Pancreas (tissue), 10 donors: ENCODE data around the gene OTULINL. TPM values are rescaled to one million over a fixed set of nuclear protein-coding genes. Genes with fewer than 3 reads are reported as not detected.
"Not testable (repeated sequence)": the region's sequence is repeated elsewhere in the genome, so short reads cannot be mapped to it uniquely, and the experiment has no call there.

ENCODE experiments used
- ATAC-seq, 4 donors: fragments of 200-7000 bp; cut with Tn5 transposase; one replicate each; pipeline versions ENCODE4 v1.8.0 to v1.9.1; 2020; ENCODE audit warnings: mild to moderate bottlenecking in 4 of 4, moderate library complexity in 4 of 4
- DNase-seq, 6 donors: peaks; one replicate each; pipeline ENCODE4 v3.0.0-alpha.2; 2020
- FAIRE-seq: peaks from 2 replicates; lab custom pipeline; 2012; peaks lifted over from hg19 to GRCh38; lab: Jason Lieb, UNC
- H3K27ac ChIP-seq, 4 donors: fragments of 200-600 bp; sonication (generic); 1 replicate in 3 of 4; 2 replicates in 1 of 4; pipeline versions ENCODE4 v1.5.0 to v1.8.0; 2020
- H3K27me3 ChIP-seq, 4 donors: fragments of 200-600 bp; one replicate each; pipeline ENCODE4 v1.8.0; 2021
- H3K36me3 ChIP-seq, 3 donors: fragments of 200-600 bp; sonication (generic) in 1 of 3; one replicate each; pipeline versions ENCODE4 v1.5.0 to v1.8.0; 2020 to 2021
- H3K4me1 ChIP-seq, 3 donors: fragments of 200-600 bp; one replicate each; pipeline ENCODE4 v1.8.0; 2021
- H3K4me3 ChIP-seq, 4 donors: fragments of 200-600 bp; sonication (generic) in 2 of 4; one replicate each; pipeline versions ENCODE4 v1.5.0 to v1.8.0; 2020 to 2021
- H3K9me3 ChIP-seq, 4 donors: fragments of 200-600 bp; one replicate each; pipeline ENCODE4 v1.8.0; 2021
- CTCF ChIP-seq, 4 donors: fragments of 200-600 bp; sonication (generic) in 3 of 4; IDR thresholded peaks; one replicate each; pipeline versions ENCODE4 v1.5.0 to v1.8.0; 2021; ENCODE audit warnings: antibody characterized with exemption in 4 of 4
- WGBS, 2 donors: extraction: QIAGEN DNeasy Blood & Tissue Kit; methylation state at CpG; one replicate each; pipeline ENCODE4 v1.1.7; 2013; 5-methylcytosine and 5-hydroxymethylcytosine counted together
- intact Hi-C, 3 donors: fragments of 100-400 bp; cut with DNase I; formaldehyde crosslinking; loops; one replicate each; pipeline versions ENCODE4 v1.11.1 to v1.14.2; 2022
- polyA plus RNA-seq, 2 donors: library from polyadenylated mRNA; stranded (reverse); fragments of 200-250 nt; gene quantifications; one replicate each; pipeline ENCODE4 v1.2.3, GENCODE V29; 2013
- total RNA-seq, 6 donors: library from RNA; stranded (reverse); fragmentation: NEBNext Ultra II Directional in 4 of 6; extraction: Animal tissue kit (Norgen Biotek cat#: 25700) in 4 of 6; gene quantifications; one replicate each; pipeline versions ENCODE4 v1.2.1 to v1.2.4, GENCODE V29; 2021 to 2023
- donor health status: healthy with polysubstance abuse.
- donor health status: DM: no; HTN: no; CAD: no; lungs with moderate emphysema.
- donor health status: DM: no; HTN: no; CAD: no.
- donor health status: control.
- donor health status: control.
- donor health status: Bipolar disorder and iron deficiency.
- donor health status: DM: yes; HTN: yes; CAD: no.
- donor health status: DM: no; HTN: no; CAD: no.
- donor health status: DM: no; HTN: no; CAD: no.
- donor health status: DM: yes; HTN: yes; CAD: no.

OTULINL gene
- total and polyA plus RNA-seq, 8 donors = 4.6 to 24.2 (median 13.0) TPM

DNA sequence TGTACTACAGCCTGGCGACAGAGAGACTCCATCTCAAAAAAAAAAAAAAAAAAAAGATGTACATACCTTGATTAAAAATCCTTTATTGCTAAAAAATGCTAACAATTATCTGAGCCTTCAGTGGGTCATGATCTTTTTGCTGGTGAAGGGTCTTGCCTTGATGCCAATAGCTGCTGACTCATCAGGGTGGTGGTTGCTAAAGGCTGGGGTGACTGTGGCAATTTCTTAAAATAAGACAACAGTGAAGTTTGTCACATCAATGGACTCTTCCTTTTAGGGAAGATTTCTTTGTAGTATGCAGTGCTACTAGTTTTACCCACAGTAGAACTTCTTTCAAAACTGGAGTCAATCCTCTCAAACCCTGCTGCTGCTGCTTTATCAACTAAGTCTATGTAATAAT, 33.9 kb upstream of the OTULINL start:
- FAIRE-seq (no peak), ATAC-seq (no peak), DNase-seq (no peak)
- Histone ChIP-seq H3K27me3 (no peaks in the 10 kb centered on the region), H3K36me3 (no peaks in the 10 kb centered on the region), H3K4me1 (no peaks in the 10 kb centered on the region), H3K9me3 (no peaks in the 10 kb centered on the region), H3K27ac (no peak overlapping the region), H3K4me3 (no peak overlapping the region)
- no peak for TF ChIP-seq CTCF (IDR thresholded peaks at IDR 0.05)
- intact Hi-C loops = no loop called here
- 89 to 100% methylated on average over 1 of the region's 1 CpG for WGBS, 2 donors

DNA sequence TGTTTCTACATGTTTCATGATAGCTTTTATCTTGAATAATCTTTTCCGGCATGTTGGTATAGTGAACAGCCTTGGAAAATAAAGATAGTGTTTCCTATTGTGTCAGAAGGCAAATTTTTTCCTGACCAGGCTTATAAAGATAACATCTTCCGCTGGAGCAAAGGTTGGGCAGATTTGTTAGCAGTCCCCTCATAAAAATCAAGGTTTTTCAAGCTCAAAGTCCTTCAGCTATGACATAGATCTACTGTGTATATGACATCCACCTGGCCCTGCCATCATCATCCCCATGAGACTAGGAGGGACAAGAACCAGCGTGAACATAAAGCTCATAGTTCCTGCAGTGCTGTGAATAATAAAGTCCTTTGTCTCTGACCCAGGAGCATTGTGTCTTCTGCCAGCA, 30.4 kb upstream of the OTULINL start:
- no peaks in the 10 kb centered on the region for H3K4me1 ChIP-seq
- H3K27me3 ChIP-seq = no peaks in the 10 kb centered on the region
- H3K36me3 ChIP-seq = no peaks in the 10 kb centered on the region
- H3K9me3 ChIP-seq = no peaks in the 10 kb centered on the region
- DNase-seq (no peak), ATAC-seq (no peak), FAIRE-seq (peak; percentile 75)
- H3K4me3 ChIP-seq = no peak overlapping the region
- no peak overlapping the region for H3K27ac ChIP-seq
- WGBS, 2 donors = 72 to 78% methylated on average over 3 of the region's 3 CpGs
- intact Hi-C loops = no loop called here
- no peak for TF ChIP-seq CTCF (IDR thresholded peaks at IDR 0.05)

- Histone ChIP-seq H3K4me3 (no peak overlapping the region), H3K27ac (no peak overlapping the region), H3K27me3 (no peaks in the 10 kb centered on the region), H3K4me1 (no peaks in the 10 kb centered on the region), H3K36me3 (no peaks in the 10 kb centered on the region), H3K9me3 (no peaks in the 10 kb centered on the region)
- WGBS, 2 donors = 24 to 27% methylated on average over 1 of the region's 1 CpG
- DNase-seq (no peak), FAIRE-seq (no peak), ATAC-seq (peak in 1 of 4 donors; percentile 42)
- TF ChIP-seq CTCF (IDR thresholded peaks at IDR 0.05) = no peak
- intact Hi-C loops = no loop called here
Observed at GRCh38 chr5:14552017-14552416, 29.6 kb upstream of the OTULINL start.

- DNase-seq, H3K9me3 ChIP-seq, FAIRE-seq, H3K27me3 ChIP-seq, H3K27ac ChIP-seq, ATAC-seq, intact Hi-C loops, H3K36me3 ChIP-seq, H3K4me1 ChIP-seq, H3K4me3 ChIP-seq: not testable (repeated sequence)
- WGBS, 2 donors = 61 to 82% methylated on average over 3 of the region's 3 CpGs
Observed at GRCh38 chr5:14554288-14554687, 27.3 kb upstream of the OTULINL start.

GRCh38 chr5:14556015-14556414, 25.6 kb upstream of the OTULINL start:
- Histone ChIP-seq H3K9me3 (no peaks in the 10 kb centered on the region), H3K27ac (no peak overlapping the region), H3K4me3 (no peak overlapping the region), H3K4me1 (peaks cover 0 to 12% (median 0%) of the 10 kb centered on the region in 3 donors), H3K27me3 (no peaks in the 10 kb centered on the region), H3K36me3 (no peaks in the 10 kb centered on the region)
- ATAC-seq (no peak), DNase-seq (no peak), FAIRE-seq (no peak)
- TF ChIP-seq CTCF (IDR thresholded peaks at IDR 0.05) = no peak
- WGBS, 2 donors = 77 to 79% methylated on average over 2 of the region's 2 CpGs
- intact Hi-C loops = no loop called here
